Caki2 (cell line): Measurements from ENCODE around the gene AQP1. TPM values are rescaled to one million over a fixed set of nuclear protein-coding genes. Genes with fewer than 3 reads are reported as not detected.

Experiments
- DNase-seq: peaks from one replicate; pipeline ENCODE4 v3.0.0-alpha.2; 2015; ENCODE audit warnings: low read depth
- in situ Hi-C: cut with HindIII; loops from 2 replicates; pipeline ENCODE4 v1.10.0; 2016; ENCODE audit warnings: low sequenced_read_pairs, low pct_unique_long_range_greater_than_20kb, mixed read lengths
- total RNA-seq: library from RNA; depleted of rRNA; stranded (reverse); fragments of >200 nt; shearing (Covaris generic); gene quantifications from 2 replicates; pipeline ENCODE4 v1.2.3, GENCODE V29; 2014; ENCODE audit warnings: low replicate concordance; rRNA removed

AQP1 gene
- 0.32 TPM in 1 of 2 replicates, not detected in the other for total RNA-seq

DNA sequence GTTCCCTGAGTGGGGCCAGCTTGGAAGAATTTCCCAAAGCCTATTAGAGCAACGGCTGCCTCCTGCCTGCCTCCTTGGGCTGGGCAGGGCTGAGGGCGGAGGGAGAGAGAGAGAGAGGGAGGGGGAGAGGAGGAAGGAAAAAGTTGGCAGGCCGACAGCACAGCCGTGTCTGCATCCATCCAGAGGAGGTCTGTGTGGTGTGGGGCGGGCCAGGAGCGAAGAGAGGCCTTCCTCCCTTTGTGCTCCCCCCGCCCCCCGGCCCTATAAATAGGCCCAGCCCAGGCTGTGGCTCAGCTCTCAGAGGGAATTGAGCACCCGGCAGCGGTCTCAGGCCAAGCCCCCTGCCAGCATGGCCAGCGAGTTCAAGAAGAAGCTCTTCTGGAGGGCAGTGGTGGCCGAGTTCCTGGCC is at the start of gene AQP1:
TSS of gene AQP1 (plus strand) at position 293 of the 409 bp plus-strand sequence. CDS start at position 350, 57 bp downstream.
- no peak for DNase-seq
- in situ Hi-C loops: no loop called here

DNA sequence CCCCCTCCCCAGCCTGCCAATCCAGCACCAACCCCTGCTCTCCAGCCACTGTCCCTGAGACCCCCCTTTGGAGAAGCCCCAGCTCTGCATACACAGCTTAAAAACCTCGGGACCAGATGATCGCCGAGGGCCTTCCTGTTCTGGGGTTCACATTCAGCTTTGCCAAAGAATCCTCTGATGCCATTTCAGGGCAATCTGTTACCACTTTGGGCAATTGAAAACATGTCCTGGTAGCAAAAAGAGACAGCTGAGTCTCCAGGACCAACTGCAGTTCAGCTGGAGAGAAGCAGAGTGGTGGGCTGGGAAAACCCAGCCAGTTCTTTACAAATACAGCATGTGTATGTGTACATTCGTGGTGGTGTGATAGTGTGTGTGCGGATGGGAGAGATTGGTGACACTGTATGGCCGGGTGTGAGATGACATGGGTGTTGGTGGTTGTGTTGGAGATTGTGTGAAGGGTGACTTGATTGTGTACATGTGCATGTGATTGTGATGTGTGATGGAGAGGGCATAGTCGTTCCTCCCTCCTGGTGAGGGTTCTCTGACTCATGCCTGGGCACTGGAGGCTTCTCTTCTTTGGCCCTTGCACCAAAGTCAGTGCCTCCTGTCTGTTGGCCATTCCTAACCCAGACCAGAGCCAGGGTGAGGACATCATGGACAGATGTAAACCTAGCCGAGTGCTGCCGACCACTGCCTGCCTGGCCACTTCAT is 48.5 kb upstream of the AQP1 start:
- in situ Hi-C loops: no loop called here
- no peak for DNase-seq

DNA sequence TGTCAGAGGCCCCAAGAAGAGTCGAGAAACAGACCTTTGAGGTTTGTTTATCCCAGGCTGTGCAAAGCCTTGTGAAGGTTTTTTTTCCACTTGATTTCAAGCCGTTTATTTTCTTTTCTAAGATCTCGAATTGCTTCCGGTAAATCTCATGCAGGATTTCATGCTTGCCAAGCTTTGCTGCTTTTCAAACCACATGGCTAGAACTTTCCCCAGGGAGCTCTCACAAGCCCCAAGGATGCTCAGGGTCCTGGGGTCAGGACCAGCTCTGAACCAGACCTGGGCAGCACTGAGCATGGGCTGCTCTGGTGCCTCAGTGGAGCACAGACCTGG is 48.0 kb upstream of the AQP1 start:
- in situ Hi-C loops: no loop called here
- DNase-seq: no peak

DNA sequence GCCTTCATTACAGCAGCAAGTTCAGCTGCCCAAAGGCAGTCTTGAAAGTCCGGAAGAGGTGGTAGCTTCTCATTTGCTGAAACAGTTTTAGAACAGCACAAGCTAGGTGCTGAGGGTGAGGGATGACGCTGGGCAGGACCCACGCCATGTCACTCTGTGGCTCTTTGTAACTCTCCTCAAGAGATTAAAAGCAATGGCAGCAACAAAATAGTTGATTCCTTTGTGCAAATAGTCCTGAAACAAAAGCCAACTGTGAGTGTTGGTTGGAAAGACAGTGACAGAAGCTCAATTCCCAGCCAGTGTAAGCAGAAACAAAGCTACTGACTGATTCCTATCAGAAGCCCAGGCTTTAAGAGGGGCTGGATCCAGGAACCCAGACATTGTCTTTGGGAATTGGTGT is 47.6 kb upstream of the AQP1 start:
- DNase-seq: no peak
- in situ Hi-C loops: no loop called here

DNA sequence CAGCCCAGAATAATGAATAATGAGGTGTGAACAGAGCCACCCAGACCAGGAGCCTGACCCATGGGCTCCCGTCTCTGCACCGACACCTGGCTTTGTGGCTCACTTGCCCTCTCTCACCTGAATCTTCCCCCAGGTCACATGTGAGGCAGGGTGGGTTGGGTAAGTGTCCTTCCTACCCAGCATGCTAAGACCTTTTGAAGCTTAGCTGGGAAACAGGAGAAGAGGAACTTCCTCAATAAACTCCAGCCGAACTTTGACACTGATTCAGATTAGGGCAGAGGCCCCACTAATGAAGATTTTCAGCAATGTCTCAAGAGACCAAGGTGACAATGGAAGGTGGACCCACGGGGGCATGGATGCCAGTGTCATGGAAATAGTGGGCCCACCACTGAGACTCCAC is 46.6 kb upstream of the AQP1 start:
- no peak for DNase-seq
- in situ Hi-C loops: no loop called here

DNA sequence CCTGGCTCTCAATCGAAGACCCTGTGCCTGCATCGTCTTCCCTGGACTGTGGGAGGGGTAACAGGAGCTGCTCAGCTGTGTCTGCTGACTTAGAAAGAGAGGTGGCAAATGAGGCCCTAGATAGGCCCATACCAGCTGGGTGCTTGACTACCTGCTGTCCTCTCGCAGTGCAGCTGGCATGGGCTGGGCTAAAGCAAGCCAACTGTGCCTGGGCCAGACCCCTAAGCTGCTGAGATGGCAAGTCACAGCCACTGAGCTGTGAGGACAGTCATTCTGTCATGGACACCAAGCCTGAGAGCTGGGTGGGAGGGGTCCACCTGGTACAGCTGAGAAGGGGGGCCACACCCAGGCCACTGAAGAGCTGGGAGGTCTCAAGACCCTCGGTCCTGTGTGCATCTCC is 45.8 kb upstream of the AQP1 start:
- no peak for DNase-seq
- in situ Hi-C loops: no loop called here

DNA sequence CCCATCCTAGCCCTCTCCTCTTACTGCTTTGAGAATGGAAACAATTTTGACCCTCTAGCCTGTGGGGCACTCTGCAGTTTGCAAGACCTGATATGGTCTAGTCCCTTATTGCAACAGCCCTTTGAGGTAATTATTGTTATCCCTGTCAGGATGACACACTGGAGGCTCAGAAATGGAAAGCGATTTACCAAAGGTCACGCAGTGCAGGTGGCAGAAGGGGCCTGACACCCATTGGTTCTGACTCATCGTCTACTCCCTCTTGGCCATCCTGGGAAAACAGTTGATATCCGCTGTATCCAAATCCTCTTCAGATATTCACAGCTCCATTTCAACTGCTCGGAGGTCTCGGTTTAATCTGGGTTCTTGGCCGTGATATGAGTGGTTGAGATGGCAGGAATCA is 44.7 kb upstream of the AQP1 start:
- in situ Hi-C loops: no loop called here
- no peak for DNase-seq

DNA sequence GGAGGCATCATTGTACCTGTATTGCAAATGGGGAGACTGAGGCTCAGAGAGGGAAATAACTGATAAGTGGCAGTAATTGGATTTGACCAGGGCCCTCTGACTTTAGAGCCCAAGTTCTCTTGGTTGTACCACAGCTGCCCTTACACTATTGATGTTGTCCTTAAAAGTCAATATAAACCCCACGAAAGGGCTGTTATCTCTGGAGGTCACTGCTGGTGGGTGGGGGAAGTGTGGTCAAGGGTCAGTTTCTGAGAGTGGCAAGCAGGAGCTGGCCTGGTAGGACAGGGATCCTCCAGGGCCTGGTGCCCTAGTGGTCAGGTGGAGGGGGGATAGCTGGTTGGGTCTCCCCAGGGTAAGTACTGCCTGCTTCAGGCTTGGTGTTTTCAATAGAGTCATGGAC is 44.2 kb upstream of the AQP1 start:
- in situ Hi-C loops: no loop called here
- DNase-seq: no peak

DNA sequence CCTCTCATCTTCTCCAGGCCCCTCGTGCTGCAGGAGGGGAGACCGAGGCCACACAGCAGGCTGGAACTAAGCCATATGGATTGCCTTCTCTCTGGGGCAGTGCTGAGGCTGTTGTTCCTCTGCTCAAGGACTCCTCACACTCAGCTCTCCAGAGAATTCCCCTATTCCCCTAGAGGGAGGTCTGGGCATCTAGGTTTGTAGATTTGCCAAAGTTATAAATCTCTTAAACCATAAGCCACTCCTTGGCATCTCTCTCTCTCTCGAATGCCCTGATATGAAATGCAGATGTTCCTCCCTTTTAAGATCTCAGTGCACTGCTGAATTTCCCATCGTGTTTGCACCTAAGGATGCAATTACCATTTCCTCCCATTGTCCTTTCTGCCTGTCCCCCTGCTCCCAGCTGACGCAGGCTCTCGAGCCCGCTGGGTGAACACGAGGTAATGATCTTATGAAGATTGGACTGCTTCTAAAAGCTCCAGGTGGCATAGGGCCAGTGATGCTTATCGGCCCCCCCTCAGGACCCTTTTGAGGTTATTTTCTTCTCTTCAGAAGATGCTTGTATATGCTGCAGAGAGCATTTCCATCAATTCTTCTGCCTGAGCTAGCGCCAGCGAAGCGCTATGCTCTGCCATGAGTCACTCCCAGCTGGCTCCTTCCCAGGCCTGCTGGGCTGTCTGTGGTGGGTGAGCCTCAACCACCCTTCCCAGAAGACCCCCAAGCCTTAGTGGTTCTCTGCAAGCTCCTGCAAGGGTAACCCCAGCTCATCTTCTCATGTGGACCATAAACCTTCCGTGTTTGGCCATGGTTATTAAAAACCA is 41.6 kb upstream of the AQP1 start:
- DNase-seq: no peak

DNA sequence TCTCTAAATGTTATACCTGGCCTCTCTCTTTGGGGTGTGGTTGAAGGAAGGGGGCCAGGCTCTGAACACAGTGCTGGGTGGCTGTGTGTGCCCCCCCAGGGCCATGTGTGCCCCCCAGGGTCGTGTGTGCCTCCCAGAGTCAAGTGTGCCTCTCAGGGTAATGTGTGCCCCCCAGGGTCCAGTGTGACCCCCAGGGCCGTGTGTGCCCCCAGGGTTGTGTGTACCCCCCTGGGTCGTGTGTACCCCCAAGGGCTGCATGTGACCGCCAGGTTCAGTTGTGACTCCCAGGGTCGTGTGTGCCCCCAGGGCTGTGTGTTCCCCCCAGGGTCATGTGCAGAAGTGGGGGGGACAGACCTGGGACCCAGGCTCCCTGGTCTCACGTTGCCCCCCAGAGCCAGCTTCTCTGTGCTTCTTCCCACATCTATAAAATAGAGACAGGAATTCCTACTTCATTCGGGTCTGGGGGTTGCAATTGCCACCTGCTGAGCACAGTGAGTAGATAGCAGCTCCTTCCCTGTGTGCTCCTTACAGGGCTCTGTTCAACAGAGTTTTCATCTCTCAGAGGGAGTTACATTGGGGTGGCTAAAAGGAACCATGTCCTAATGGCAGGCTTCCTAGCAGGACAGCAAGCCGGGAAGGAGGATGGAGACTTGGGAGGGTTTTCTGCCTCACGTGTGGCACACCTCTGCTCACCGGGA is 40.7 kb upstream of the AQP1 start:
- no peak for DNase-seq

More for the DNA sequence above, 41.6 kb upstream of the AQP1 start:
- in situ Hi-C loops: no loop called here

DNA sequence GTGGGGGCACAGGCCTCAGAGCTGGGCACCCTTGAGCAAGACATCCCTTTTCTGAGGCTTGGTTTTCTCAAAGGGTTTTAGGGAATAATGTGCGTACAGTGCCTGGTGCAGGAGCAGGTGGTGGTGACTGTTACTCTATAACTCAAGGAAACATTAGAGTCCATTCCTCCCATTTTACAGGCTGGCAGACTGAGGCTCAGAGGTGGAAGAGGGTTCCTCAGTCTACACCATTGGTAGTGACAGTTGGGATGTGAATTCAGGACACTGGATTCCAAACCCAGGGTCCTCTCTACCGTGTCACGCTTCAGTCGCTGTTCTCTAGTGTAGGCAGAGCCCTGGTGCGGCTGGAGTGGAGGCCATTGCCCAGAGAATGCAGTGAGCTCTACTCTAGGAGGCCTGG is 40.0 kb upstream of the AQP1 start:
- in situ Hi-C loops: no loop called here
- DNase-seq: no peak

More for the DNA sequence above, 40.7 kb upstream of the AQP1 start:
- in situ Hi-C loops: no loop called here

DNA sequence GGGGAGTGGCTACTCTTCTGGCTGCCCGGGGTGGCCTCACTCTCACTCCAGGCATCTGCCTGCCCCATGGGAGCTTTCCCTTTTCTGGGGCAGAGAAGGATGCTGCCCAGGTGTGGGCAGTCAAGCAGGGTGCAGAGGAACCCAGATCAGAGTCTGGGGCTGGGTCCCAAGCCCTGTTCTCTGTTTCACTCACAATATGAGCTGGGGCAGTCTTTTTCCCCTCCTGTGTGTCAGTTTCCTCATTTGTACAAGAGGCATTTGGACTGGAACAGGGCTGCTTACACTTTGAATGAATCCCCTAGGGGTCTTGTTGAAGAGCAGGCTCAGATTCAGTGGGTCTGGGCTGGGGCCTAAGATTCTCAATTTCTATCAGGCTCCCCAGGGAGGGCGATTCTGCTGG is 38.4 kb upstream of the AQP1 start:
- in situ Hi-C loops: no loop called here
- no peak for DNase-seq

DNA sequence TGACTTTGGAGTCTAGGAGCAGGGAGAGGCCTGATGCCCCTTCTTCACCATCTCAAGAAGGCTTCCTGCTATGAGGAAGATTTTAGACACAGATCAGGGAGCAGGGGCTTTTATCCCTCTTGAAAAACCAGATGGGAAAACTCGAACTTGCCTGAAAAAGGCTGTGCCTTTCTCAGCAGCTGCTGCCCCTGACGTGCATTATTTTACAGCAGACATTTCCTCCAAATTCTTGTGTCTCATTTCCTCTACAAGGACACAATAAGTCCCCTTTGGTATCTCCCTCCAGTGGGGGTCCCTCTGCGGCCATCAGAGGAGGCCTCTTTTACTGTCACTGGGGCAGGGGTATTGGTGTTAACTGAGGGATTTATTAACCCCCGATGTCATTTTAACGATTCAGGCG is 38.0 kb upstream of the AQP1 start:
- in situ Hi-C loops: no loop called here
- DNase-seq: no peak

DNA sequence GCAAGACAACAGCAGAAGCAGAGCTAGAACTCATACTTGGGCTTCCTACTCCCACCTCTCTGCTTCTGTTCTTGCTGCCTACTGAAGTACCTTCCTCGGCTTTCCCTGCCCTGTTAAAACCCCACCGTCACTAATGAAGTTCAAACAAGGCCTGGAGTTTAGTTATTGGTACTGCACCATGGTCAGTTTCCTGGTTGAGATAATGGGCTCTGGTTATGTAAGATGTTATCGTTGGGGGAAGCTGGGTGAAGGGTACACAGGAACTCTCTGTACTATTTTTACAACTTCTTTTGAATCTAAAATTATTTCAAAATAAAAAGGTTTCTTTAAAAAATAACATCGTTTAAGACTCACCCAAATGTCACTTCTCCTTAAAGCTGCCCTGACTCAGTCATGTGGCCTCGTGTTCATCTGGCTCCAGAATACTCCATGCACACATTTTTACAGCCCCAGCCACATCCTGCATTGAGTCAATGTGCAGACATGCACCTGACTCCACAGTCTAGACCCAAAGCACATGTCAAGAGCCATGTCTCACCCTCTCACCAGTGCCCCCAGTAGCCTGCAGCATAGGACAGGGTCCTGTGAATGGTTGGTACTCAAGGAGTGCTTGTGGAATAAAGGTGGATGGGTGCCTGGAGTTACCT is 36.9 kb upstream of the AQP1 start:
- in situ Hi-C loops: no loop called here
- no peak for DNase-seq

DNA sequence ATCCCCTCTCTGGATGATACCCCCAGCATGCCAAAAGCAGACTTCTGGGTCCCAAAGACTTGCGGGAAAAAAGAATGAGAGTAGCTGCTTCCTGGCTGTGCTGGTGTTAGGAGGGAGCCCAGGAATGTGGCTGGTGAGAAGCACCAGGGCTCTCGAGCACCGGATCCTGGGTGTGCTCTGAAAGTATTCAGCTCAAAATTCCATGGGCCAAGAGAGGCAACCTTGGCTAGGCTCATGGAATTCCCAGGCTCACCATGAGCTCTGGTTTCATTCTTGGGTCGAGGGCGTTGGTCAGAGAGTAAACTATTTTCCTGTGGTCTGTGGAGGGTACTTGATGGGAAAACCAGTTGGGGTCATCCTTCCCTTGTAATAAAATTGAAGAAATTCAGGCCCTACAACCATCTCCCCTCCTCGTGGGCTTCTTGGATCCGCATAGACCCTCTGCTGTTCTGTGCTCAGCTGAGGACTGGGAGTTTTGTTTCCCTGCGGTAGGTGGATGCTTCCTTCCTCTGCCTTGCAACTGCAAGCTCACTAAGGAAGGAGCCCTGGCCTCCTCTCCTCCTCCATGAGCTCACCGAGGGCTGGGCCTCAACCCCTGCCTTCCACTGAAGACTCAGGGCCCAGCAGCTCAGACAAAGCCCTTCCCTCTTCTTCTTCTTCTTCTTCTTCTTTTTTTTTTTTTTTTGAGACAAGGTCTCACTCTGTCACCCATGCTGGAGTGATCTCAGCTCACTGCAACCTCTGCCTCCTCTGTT is 34.5 kb upstream of the AQP1 start:
- DNase-seq: no peak
- in situ Hi-C loops: no loop called here

DNA sequence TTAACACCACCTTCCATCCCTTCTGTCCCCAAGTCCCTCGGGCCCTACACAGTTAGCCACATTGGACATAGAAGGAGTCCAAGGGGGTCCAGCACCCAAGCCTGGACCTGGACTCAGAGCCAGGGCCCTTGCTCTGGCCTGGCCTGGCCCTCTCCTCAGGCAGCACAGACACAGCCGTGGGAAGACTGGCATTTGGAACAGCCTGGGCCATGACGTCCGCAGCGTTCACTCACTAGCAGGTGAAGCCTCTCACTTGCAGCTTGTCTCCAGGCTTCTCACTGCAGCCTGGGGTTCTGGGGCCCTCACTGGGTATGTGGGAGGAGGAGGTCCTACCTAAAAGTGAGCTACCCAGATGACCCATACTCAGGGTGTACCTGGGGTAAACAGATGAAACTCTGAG is 33.7 kb upstream of the AQP1 start:
- in situ Hi-C loops: no loop called here
- DNase-seq: no peak

DNA sequence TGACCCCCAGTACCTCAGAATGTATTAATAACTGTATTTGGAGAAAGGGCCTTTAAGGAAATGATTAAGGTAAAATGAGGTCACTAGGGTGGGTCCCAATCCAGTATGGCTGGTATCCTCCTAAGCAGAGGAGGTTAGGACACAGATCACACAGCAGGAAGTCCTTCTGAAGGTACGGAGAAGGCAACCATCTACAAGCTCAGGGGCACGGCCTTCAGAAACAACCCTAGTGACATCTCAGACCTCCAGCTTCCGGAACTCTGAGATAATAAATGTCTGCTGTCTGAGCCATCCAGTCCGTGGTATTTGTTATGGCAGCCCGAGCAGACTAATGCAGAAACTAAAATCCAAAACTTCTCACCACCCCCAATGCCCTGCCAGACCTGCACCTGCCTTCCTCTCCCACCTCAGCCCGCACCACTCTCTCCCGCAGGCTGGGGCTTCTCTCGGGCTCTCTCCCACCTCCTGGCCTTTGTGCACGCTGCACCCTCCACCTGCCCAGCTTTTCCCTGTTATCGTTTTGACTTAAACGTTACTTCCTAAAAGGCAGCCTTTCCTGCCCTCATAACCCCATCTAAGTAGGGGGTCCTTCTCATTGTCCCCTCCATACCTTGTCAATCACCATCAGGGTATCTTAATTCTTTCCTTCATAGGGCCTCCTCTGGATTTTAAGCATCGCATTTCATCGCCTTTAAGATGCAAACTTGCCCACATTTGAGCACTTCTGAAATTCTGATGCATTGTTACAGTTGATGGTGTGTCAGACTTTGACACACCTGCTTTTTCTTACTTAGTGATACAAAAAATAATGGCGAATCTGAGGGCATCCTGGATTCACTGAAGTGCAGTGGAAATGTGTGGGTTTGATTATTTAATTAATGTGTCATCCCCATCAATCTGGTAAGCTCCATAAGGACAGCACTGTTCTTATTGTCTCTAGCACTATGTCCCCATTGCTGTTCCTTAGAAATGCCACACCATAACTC is 32.2 kb upstream of the AQP1 start:
- DNase-seq: no peak
- in situ Hi-C loops: no loop called here
